Measurements from ENCODE around the gene CASK.

Gene CASK

GRCh38 chrX:41664908-41665307 lies 258.4 kb downstream of the CASK start:
- no peaks in the 10 kb centered on the region for H3K79me2 ChIP-seq (ENCODE audit: low read length)
- no peaks in the 10 kb centered on the region for H4K20me1 ChIP-seq (ENCODE audit: insufficient read depth, low read length)
- H3K9ac ChIP-seq (ENCODE audit: low read length) = no peak overlapping the region
- no peak for DNase-seq
- H2AFZ ChIP-seq (ENCODE audit: low read length) = no peak overlapping the region
- no peaks in the 10 kb centered on the region for H3K9me2 ChIP-seq (replicated peaks; ENCODE audit: insufficient read depth, low read length)
- peaks cover 14% of the 10 kb centered on the region for H3K4me1 ChIP-seq (ENCODE audit: low read length)
- H3F3A ChIP-seq (ENCODE audit: insufficient read depth, low read length) = no peaks in the 10 kb centered on the region
- H3K27ac ChIP-seq (ENCODE audit: low read length) = no peak overlapping the region
- H3K4me2 ChIP-seq (ENCODE audit: low read depth, low read length) = no peak overlapping the region
- H3K9me3 ChIP-seq (replicated peaks; ENCODE audit: insufficient read depth, low read length) = no peaks in the 10 kb centered on the region
- no peak for TF ChIP-seq EZH2phosphoT487 (IDR thresholded peaks at IDR 0.05; ENCODE audit: low read length)
- TF ChIP-seq EZH2 (optimal IDR thresholded peaks at IDR 0.05; ENCODE audit: low read depth, low read length) = no peak
- TF ChIP-seq CTCF (IDR thresholded peaks at IDR 0.05; ENCODE audit: low read length) = no peak
- H3K4me3 ChIP-seq (ENCODE audit: low read length) = no peak overlapping the region
- no peaks in the 10 kb centered on the region; the same call in 1 of the 2 replicates for H3K27me3 ChIP-seq (replicated peaks; ENCODE audit: insufficient read depth, low read length)
- H3K36me3 ChIP-seq (replicated peaks; ENCODE audit: insufficient read depth, low read length) = no peaks in the 10 kb centered on the region

- TF ChIP-seq CTCF (IDR thresholded peaks at IDR 0.05; ENCODE audit: low read length) = no peak
- no peak for TF ChIP-seq EZH2phosphoT487 (IDR thresholded peaks at IDR 0.05; ENCODE audit: low read length)
- no peak for TF ChIP-seq EZH2 (optimal IDR thresholded peaks at IDR 0.05; ENCODE audit: low read depth, low read length)
- DNase-seq = peak; percentile 15
- H3K27ac ChIP-seq (ENCODE audit: low read length) = no peak overlapping the region
Observed at GRCh38 chrX:41664375-41664901, 258.9 kb downstream of the CASK start.

GRCh38 chrX:41661366-41662095 lies 261.8 kb downstream of the CASK start:
- no peak overlapping the region for H3K27ac ChIP-seq (ENCODE audit: low read length)
- no peaks in the 10 kb centered on the region for H4K20me1 ChIP-seq (ENCODE audit: insufficient read depth, low read length)
- no peak for DNase-seq
- no peaks in the 10 kb centered on the region for H3F3A ChIP-seq (ENCODE audit: insufficient read depth, low read length)
- H3K36me3 ChIP-seq (replicated peaks; ENCODE audit: insufficient read depth, low read length) = no peaks in the 10 kb centered on the region
- H3K4me1 ChIP-seq (ENCODE audit: low read length) = peaks cover 14% of the 10 kb centered on the region
- no peak overlapping the region for H2AFZ ChIP-seq (ENCODE audit: low read length)
- H3K27me3 ChIP-seq (replicated peaks; ENCODE audit: insufficient read depth, low read length) = no peaks in the 10 kb centered on the region; the same call in 1 of the 2 replicates
- TF ChIP-seq CTCF (IDR thresholded peaks at IDR 0.05; ENCODE audit: low read length) = no peak
- no peak for TF ChIP-seq EZH2phosphoT487 (IDR thresholded peaks at IDR 0.05; ENCODE audit: low read length)
- no peak for TF ChIP-seq EZH2 (optimal IDR thresholded peaks at IDR 0.05; ENCODE audit: low read depth, low read length)
- no peaks in the 10 kb centered on the region for H3K79me2 ChIP-seq (ENCODE audit: low read length)
- H3K4me2 ChIP-seq (ENCODE audit: low read depth, low read length) = no peak overlapping the region
- H3K9me2 ChIP-seq (replicated peaks; ENCODE audit: insufficient read depth, low read length) = no peaks in the 10 kb centered on the region
- no peak overlapping the region for H3K9ac ChIP-seq (ENCODE audit: low read length)
- no peak overlapping the region for H3K4me3 ChIP-seq (ENCODE audit: low read length)
- H3K9me3 ChIP-seq (replicated peaks; ENCODE audit: insufficient read depth, low read length) = no peaks in the 10 kb centered on the region

More at GRCh38 chrX:41664375-41664901, 258.9 kb downstream of the CASK start:
- no peaks in the 10 kb centered on the region for H3K79me2 ChIP-seq (ENCODE audit: low read length)
- no peak overlapping the region for H3K4me3 ChIP-seq (ENCODE audit: low read length)
- H3K4me1 ChIP-seq (ENCODE audit: low read length) = peaks cover 14% of the 10 kb centered on the region
- no peaks in the 10 kb centered on the region for H3K36me3 ChIP-seq (replicated peaks; ENCODE audit: insufficient read depth, low read length)
- H3K9me2 ChIP-seq (replicated peaks; ENCODE audit: insufficient read depth, low read length) = no peaks in the 10 kb centered on the region
- H3K4me2 ChIP-seq (ENCODE audit: low read depth, low read length) = no peak overlapping the region
- no peak overlapping the region for H2AFZ ChIP-seq (ENCODE audit: low read length)
- no peak overlapping the region for H3K9ac ChIP-seq (ENCODE audit: low read length)
- no peaks in the 10 kb centered on the region for H4K20me1 ChIP-seq (ENCODE audit: insufficient read depth, low read length)
- no peaks in the 10 kb centered on the region; the same call in 1 of the 2 replicates for H3K27me3 ChIP-seq (replicated peaks; ENCODE audit: insufficient read depth, low read length)
- no peaks in the 10 kb centered on the region for H3F3A ChIP-seq (ENCODE audit: insufficient read depth, low read length)
- H3K9me3 ChIP-seq (replicated peaks; ENCODE audit: insufficient read depth, low read length) = no peaks in the 10 kb centered on the region
